ENCODE measurements around the gene SCT. TPM values are rescaled to one million over a fixed set of nuclear protein-coding genes. Genes with fewer than 3 reads are reported as not detected.

Gene SCT, protein sequence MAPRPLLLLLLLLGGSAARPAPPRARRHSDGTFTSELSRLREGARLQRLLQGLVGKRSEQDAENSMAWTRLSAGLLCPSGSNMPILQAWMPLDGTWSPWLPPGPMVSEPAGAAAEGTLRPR
- total RNA-seq: not detected in 2 replicates

DNA sequence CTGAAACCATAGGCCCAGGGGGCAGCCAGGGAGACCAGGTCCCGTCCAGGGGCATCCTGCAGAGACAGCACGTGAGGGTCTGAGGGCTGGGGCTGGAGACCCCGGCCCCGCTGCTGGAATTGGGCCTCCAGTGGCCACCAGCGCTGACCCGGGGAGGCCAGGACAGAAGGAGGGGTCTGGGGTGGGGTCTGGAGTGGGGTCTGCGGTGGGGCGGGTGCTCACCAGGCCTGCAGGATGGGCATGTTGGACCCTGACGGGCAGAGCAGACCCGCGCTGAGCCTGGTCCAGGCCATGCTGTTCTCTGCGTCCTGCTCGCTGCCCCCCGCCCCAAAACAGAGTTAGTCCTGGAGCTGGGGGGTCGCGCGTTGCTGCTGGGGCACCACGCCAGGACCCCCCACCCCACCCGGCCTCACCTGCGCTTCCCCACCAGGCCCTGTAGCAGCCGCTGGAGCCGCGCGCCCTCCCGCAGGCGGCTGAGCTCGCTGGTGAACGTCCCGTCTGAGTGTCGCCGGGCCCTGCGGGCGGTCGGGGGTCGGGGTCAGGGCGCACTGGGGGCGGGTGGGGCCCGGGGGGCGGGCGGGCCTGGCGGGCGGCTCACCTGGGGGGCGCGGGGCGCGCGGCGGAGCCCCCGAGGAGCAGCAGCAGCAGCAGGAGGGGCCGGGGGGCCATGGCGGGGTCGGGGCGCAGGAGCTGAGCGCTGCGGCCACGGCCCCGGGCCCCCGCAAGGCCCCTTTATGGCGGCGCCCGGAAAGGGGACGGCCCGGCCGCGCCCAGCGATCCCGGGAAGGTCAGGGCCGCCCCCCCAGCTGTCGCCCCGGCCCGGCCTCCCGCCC, at the start of gene SCT:
Gene SCT (minus strand): TSS at position 707 of the 833 bp plus-strand sequence. CDS start 38 bp downstream, at position 669.

GRCh38 chr11:636511-637332, 9.7 kb upstream of the SCT start, which contains the start of gene DRD4:
Gene DRD4 (plus strand): TSS chr11:637269. CDS start chr11:637305, 36 bp downstream.

GRCh38 chr11:624705-625635, 2.0 kb downstream of the SCT start, which contains the start of gene CDHR5:
Gene CDHR5 (minus strand): TSS chr11:624955. CDS start chr11:624902, 53 bp downstream.

GRCh38 chr11:615504-616319, 11.3 kb downstream of the SCT start, which contains the start of gene IRF7:
Gene IRF7 (minus strand): TSS chr11:615950. CDS start chr11:615364, 586 bp downstream.

Other genes starting within 250 kb of the SCT start
- 1.9 and 11.9 TPM in 2 replicates for gene PKP3, start 233.0 kb downstream of the SCT start, total RNA-seq
- gene SIGIRR, start 212.2 kb downstream of the SCT start, total RNA-seq: 45.2 and 50.6 TPM in 2 replicates
- gene ANO9, start 185.2 kb downstream of the SCT start, total RNA-seq: not detected in 2 replicates
- 65.9 and 71.3 TPM in 2 replicates for gene PTDSS2, start 176.9 kb downstream of the SCT start, total RNA-seq
- 401 and 651 TPM in 2 replicates for gene RNH1, start 119.9 kb downstream of the SCT start, total RNA-seq
- gene HRAS, start 91.6 kb downstream of the SCT start, total RNA-seq: 48.3 and 53.2 TPM in 2 replicates
- gene LRRC56, start 89.7 kb downstream of the SCT start, total RNA-seq: 0.12 and 1.1 TPM in 2 replicates
- 0.60 and 0.70 TPM in 2 replicates for gene LMNTD2, start 66.4 kb downstream of the SCT start, total RNA-seq
- 4.4 and 27.9 TPM in 2 replicates for gene RASSF7, start 66.2 kb downstream of the SCT start, total RNA-seq
- 14.8 and 16.9 TPM in 2 replicates for gene PHRF1, start 50.7 kb downstream of the SCT start, total RNA-seq
- 18.9 and 21.2 TPM in 2 replicates for gene IRF7, start 11.2 kb downstream of the SCT start, total RNA-seq
- not detected in 2 replicates for gene CDHR5, start 2.2 kb downstream of the SCT start, total RNA-seq
- not detected in 2 replicates for gene DRD4, start 10.1 kb upstream of the SCT start, total RNA-seq
- 33.8 and 39.2 TPM in 2 replicates for gene DEAF1, start 68.0 kb upstream of the SCT start, total RNA-seq
- 26.4 and 33.7 TPM in 2 replicates for gene TMEM80, start 68.6 kb upstream of the SCT start, total RNA-seq
- 18.2 and 19.9 TPM in 2 replicates for gene EPS8L2, start 79.0 kb upstream of the SCT start, total RNA-seq
- 105 and 133 TPM in 2 replicates for gene TALDO1, start 120.3 kb upstream of the SCT start, total RNA-seq
- 34.0 and 46.0 TPM in 2 replicates for gene GATD1, start 150.3 kb upstream of the SCT start, total RNA-seq
- 0.94 and 1.3 TPM in 2 replicates for gene CEND1, start 162.9 kb upstream of the SCT start, total RNA-seq
- gene SLC25A22, start 171.1 kb upstream of the SCT start, total RNA-seq: 9.8 and 18.2 TPM in 2 replicates
- gene PIDD1, start 178.1 kb upstream of the SCT start, total RNA-seq: 7.4 and 12.1 TPM in 2 replicates
- gene RPLP2, start 182.8 kb upstream of the SCT start, total RNA-seq: 1,276 and 1,479 TPM in 2 replicates
- gene PNPLA2, start 191.7 kb upstream of the SCT start, total RNA-seq: 32.1 and 37.1 TPM in 2 replicates
- 0.70 and 3.3 TPM in 2 replicates for gene CRACR2B, start 200.7 kb upstream of the SCT start, total RNA-seq
- 300 and 449 TPM in 2 replicates for gene CD151, start 205.8 kb upstream of the SCT start, total RNA-seq
- gene POLR2L, start 215.3 kb upstream of the SCT start, total RNA-seq: 144 and 256 TPM in 2 replicates
- 282 and 332 TPM in 2 replicates for gene TSPAN4, start 215.7 kb upstream of the SCT start, total RNA-seq

All from pericardium fibroblast (primary cell).